ENCODE measurements around the gene CHSY1. TPM values are rescaled to one million over a fixed set of nuclear protein-coding genes. Genes with fewer than 3 reads are reported as not detected.

The CHSY1 gene
- total RNA-seq, 1 donor from 2014 or later = 27.6 TPM

- TF ChIP-seq, protein P1, sequence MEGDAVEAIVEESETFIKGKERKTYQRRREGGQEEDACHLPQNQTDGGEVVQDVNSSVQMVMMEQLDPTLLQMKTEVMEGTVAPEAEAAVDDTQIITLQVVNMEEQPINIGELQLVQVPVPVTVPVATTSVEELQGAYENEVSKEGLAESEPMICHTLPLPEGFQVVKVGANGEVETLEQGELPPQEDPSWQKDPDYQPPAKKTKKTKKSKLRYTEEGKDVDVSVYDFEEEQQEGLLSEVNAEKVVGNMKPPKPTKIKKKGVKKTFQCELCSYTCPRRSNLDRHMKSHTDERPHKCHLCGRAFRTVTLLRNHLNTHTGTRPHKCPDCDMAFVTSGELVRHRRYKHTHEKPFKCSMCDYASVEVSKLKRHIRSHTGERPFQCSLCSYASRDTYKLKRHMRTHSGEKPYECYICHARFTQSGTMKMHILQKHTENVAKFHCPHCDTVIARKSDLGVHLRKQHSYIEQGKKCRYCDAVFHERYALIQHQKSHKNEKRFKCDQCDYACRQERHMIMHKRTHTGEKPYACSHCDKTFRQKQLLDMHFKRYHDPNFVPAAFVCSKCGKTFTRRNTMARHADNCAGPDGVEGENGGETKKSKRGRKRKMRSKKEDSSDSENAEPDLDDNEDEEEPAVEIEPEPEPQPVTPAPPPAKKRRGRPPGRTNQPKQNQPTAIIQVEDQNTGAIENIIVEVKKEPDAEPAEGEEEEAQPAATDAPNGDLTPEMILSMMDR (IDR thresholded peaks at IDR 0.05; ENCODE audit: unreplicated experiment) = no peak
- no peak for DNase-seq (ENCODE audit: low spot score)
- Mint-ChIP-seq H3K36me3 (ENCODE audit: low read depth, unreplicated experiment) (no peaks in the 10 kb centered on the region), H3K27ac (ENCODE audit: unreplicated experiment) (no peak overlapping the region), H3K27me3 (ENCODE audit: unreplicated experiment) (peaks cover 3% of the 10 kb centered on the region), H3K4me3 (ENCODE audit: unreplicated experiment) (no peak overlapping the region), H3K4me1 (ENCODE audit: unreplicated experiment) (peaks cover 17% of the 10 kb centered on the region), H3K9me3 (ENCODE audit: unreplicated experiment) (no peaks in the 10 kb centered on the region)
These were observed 95.8 kb downstream of the CHSY1 start for GRCh38 chr15:101156061-101156460.

GRCh38 chr15:101153801-101154656 lies 97.8 kb downstream of the CHSY1 start:
- Mint-ChIP-seq H3K27ac (ENCODE audit: unreplicated experiment) (no peak overlapping the region), H3K27me3 (ENCODE audit: unreplicated experiment) (peaks cover 1% of the 10 kb centered on the region), H3K9me3 (ENCODE audit: unreplicated experiment) (no peaks in the 10 kb centered on the region), H3K36me3 (ENCODE audit: low read depth, unreplicated experiment) (no peaks in the 10 kb centered on the region), H3K4me1 (ENCODE audit: unreplicated experiment) (peaks cover 24% of the 10 kb centered on the region), H3K4me3 (ENCODE audit: unreplicated experiment) (peak overlapping the region; percentile 34)
- no peak for DNase-seq (ENCODE audit: low spot score)
- TF ChIP-seq, protein P1 (IDR thresholded peaks at IDR 0.05; ENCODE audit: unreplicated experiment) = no peak

DNA sequence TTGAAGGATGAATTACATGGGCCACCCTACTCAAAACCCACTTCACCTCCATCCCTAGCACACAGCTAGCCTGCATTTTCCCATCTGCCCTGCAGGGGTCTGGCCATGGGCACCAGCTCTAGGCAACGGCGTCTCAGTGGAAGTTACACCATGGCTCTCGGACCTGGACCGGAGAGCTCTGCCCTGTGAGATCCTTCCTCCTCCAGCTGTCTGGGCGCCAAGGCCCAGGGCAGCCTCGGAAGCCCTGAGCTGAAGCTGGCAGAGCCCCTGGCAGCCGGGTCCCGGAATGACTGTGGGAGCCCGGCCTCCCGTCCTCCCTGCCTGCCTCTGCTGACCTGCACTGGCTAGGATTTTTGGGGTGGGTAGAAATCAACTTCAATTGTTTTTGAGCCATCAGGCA lies 98.9 kb downstream of the CHSY1 start:
- Mint-ChIP-seq H3K36me3 (ENCODE audit: low read depth, unreplicated experiment) (no peaks in the 10 kb centered on the region), H3K4me1 (ENCODE audit: unreplicated experiment) (peaks cover 24% of the 10 kb centered on the region), H3K4me3 (ENCODE audit: unreplicated experiment) (no peak overlapping the region), H3K9me3 (ENCODE audit: unreplicated experiment) (no peaks in the 10 kb centered on the region), H3K27ac (ENCODE audit: unreplicated experiment) (no peak overlapping the region), H3K27me3 (ENCODE audit: unreplicated experiment) (peaks cover 1% of the 10 kb centered on the region)
- TF ChIP-seq, protein P1 (IDR thresholded peaks at IDR 0.05; ENCODE audit: unreplicated experiment) = peak; percentile 82
- peak; percentile 26 for DNase-seq (ENCODE audit: low spot score)

DNA sequence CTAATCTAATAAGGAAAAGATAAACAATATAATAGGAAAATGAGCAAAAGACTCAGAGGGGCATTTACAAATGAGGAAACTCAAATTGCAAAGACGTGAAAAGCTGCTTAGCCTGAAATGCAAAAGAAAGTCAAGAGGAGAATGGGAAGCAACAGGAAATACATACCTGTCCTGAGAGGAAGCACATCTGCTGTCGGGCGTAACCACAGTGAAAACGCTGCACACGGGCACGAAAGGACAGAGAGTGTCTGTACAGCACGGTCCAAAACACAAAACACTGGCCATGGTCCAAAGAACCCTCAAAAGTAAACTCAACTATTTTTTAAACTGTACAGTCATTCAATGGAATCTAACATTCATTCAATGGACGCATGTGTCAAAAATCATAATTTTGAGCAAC lies 100.6 kb downstream of the CHSY1 start:
- Mint-ChIP-seq H3K4me3 (ENCODE audit: unreplicated experiment) (no peak overlapping the region), H3K9me3 (ENCODE audit: unreplicated experiment) (no peaks in the 10 kb centered on the region), H3K27ac (ENCODE audit: unreplicated experiment) (peak overlapping the region; percentile 22), H3K27me3 (ENCODE audit: unreplicated experiment) (peaks cover 1% of the 10 kb centered on the region), H3K4me1 (ENCODE audit: unreplicated experiment) (peaks cover 26% of the 10 kb centered on the region), H3K36me3 (ENCODE audit: low read depth, unreplicated experiment) (no peaks in the 10 kb centered on the region)
- TF ChIP-seq, protein P1 (IDR thresholded peaks at IDR 0.05; ENCODE audit: unreplicated experiment) = no peak
- DNase-seq (ENCODE audit: low spot score) = no peak

- Mint-ChIP-seq H3K36me3 (ENCODE audit: low read depth, unreplicated experiment) (no peaks in the 10 kb centered on the region), H3K27me3 (ENCODE audit: unreplicated experiment) (peaks cover 1% of the 10 kb centered on the region), H3K4me1 (ENCODE audit: unreplicated experiment) (peaks cover 32% of the 10 kb centered on the region), H3K27ac (ENCODE audit: unreplicated experiment) (no peak overlapping the region), H3K4me3 (ENCODE audit: unreplicated experiment) (no peak overlapping the region), H3K9me3 (ENCODE audit: unreplicated experiment) (no peaks in the 10 kb centered on the region)
- TF ChIP-seq, protein P1 (IDR thresholded peaks at IDR 0.05; ENCODE audit: unreplicated experiment) = no peak
- no peak for DNase-seq (ENCODE audit: low spot score)
These were observed 101.2 kb downstream of the CHSY1 start for GRCh38 chr15:101150723-101151040.
